Coronary artery (tissue), 2 donors: ENCODE results near the gene LYPLA2.
A peak's percentile ranks its signal among the peaks of the same experiment; 100 is the strongest.

Experiments
- DNase-seq: peaks from one replicate; pipeline ENCODE4 v3.0.0-alpha.2; 2017; ENCODE audit warnings: low spot score
- H3K27ac ChIP-seq, 2 donors: fragments of 200-600 bp; sonication (generic); one replicate each; pipeline ENCODE4 v1.5.1; 2016 to 2019
- H3K4me3 ChIP-seq: fragments of 200-600 bp; sonication (generic); 2 replicates; pipeline ENCODE4 v1.5.1; 2016; ENCODE audit warnings: mild to moderate bottlenecking, moderate library complexity
- TF ChIP-seq, protein P1 (sequence below): fragments of 200-600 bp; sonication (generic); IDR thresholded peaks from one replicate; pipeline ENCODE4 v1.5.1; 2019; ENCODE audit warnings: antibody characterized with exemption

Gene LYPLA2

DNA sequence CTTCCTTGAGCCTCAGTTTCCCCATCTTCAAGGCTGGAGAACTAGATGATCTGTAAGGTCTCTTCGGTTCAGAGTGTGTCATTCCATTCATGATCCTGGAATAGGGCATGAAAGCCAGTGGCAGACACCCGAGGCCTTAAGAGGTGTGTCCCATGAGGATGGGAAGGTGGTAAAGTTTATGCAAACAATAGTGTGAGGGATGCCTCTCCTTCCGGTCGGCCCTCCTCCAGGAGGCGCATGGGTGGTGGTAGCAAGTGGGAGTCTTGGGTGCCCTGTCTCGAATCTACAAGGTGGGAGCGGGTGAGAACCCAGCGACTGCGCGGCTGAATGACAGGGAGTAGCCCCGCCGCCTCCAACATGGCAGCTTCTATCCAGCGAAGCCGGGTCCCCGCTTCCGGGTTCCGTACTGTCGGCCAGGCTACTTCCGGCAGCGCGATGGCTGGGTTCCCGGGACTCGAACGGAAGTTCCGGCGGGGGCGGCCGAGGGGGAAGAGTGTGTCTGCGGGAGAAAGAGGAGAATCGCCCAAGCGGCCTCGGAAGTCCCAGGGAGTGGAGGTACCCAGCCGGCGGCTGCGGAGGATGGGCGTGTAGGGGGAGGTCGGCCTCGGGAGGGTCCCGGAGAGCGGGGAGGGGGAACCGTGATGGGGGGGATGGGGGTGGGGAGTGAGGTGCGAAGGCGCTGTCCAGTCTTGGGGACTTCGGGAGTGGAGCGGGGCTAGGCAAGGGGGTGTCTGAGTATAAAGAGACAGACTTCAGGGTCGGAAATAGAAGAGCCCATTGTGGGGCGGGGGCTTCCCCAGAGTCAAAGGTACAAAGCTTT, at the start of gene LYPLA2:
TSS of gene LYPLA2 (plus strand) at position 450 of the 820 bp plus-strand sequence. CDS start 1,538 bp downstream, outside the sequence.
- Histone ChIP-seq H3K27ac (peak within 1 kb of the TSS; percentile 29 to 84), H3K4me3 (peak within 1 kb of the TSS; percentile 88)
- DNase-seq = peak; percentile 94
- TF ChIP-seq, protein P1, sequence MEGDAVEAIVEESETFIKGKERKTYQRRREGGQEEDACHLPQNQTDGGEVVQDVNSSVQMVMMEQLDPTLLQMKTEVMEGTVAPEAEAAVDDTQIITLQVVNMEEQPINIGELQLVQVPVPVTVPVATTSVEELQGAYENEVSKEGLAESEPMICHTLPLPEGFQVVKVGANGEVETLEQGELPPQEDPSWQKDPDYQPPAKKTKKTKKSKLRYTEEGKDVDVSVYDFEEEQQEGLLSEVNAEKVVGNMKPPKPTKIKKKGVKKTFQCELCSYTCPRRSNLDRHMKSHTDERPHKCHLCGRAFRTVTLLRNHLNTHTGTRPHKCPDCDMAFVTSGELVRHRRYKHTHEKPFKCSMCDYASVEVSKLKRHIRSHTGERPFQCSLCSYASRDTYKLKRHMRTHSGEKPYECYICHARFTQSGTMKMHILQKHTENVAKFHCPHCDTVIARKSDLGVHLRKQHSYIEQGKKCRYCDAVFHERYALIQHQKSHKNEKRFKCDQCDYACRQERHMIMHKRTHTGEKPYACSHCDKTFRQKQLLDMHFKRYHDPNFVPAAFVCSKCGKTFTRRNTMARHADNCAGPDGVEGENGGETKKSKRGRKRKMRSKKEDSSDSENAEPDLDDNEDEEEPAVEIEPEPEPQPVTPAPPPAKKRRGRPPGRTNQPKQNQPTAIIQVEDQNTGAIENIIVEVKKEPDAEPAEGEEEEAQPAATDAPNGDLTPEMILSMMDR = no peak

DNA sequence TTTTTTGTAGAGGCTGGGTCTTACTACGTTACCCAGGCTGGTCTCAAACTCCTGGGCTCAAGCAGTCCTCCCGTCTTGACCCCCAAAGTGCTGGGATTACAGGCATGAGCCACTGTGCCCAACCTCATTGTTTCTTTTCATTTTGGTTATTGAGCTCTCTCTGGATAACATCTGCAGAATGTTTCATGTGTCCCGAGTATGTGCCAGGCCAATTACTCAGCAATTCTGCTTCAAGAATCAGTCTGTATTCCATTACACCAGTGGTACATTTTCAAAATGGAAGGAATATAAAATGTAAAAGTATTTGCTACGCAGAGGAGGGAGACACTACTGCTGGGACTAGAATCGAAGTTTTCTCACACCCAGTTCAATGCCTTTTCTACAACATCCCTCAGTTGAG, 49.3 kb upstream of the LYPLA2 start:
- TF ChIP-seq, protein P1 = no peak
- H3K4me3 ChIP-seq = no peak overlapping the region
- no peak overlapping the region for H3K27ac ChIP-seq
- DNase-seq = no peak

DNA sequence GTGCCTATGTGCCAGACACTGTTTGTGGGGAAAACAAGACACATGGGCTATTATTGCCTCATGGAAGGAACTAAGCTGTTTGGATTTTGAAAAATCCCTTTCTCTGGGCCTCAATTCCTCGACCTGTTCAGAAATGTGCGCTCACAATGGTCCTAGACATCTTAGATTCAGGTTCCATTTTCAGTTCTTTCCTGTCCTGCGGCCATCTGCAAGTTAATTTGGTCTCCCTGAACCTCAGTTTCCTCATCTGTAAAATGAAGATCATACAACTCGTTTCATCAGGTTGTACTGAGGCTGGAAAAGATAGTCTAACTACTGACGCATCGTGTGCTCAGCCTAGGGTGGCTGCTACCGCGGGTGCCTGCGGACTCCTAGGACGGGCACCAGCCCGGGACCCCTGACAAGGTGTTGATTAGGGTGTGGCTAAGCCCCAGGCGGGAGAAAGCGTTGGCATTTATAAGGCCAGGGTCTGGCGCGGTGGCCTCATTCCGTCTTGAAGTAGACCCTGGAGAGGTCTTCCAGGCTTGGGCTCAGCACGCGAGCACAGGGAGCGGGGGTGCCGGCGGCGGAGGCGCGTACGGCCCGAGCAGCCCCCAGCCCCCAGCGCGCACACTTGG, 48.2 kb upstream of the LYPLA2 start:
- no peak for DNase-seq
- peak overlapping the region; percentile 90 for H3K4me3 ChIP-seq
- TF ChIP-seq, protein P1 = no peak
- peak overlapping the region; percentile 85 to 92 for H3K27ac ChIP-seq

DNA sequence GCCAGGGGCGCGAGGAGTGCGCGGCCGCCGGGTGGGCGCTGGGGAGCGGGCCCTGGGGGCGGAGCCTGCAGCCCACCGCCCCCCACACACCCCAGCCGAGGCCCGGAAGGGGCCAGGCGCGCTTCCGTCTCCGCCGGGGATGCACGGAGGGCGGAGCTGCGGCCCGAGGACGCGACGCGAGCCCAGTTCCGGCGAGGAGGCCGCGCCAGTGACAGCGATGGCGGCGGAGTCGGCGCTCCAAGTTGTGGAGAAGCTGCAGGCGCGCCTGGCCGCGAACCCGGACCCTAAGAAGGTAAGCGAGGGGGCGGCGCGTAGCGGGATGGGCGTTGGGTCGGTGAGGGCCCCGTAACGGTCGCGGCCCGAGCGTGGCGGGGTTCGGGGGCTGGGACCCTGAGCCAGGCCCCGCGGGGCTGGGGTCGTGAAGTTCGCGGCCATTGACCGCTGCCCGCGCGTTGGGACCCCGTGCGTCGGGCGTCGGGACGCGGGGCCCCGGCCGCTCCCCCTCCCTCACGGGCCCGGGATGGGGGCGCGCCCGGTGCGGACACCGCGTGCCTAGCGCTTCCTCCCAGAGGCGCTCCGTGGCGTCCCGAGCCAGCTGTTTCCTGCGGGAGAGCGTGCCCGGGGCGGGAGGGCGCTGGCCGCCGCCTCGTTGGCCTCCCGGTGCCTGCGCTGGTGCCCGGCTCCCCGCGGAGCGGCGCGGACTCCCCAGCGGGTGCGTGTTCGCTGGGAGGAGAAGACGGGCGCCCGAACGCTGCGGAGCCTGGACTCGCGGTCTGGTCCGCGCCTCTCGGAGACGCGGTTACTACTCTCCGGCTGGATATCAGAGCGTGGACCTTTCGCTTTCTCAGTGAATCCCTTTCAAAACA, 47.4 kb upstream of the LYPLA2 start, which contains the start of gene ELOA:
TSS of gene ELOA (plus strand) at position 185 of the 866 bp plus-strand sequence. CDS start at position 218, 33 bp downstream.
- TF ChIP-seq, protein P1 = no peak
- Histone ChIP-seq H3K27ac (peak within 1 kb of the TSS; percentile 85 to 92), H3K4me3 (peak within 1 kb of the TSS; percentile 90)
- peak; percentile 76 for DNase-seq

DNA sequence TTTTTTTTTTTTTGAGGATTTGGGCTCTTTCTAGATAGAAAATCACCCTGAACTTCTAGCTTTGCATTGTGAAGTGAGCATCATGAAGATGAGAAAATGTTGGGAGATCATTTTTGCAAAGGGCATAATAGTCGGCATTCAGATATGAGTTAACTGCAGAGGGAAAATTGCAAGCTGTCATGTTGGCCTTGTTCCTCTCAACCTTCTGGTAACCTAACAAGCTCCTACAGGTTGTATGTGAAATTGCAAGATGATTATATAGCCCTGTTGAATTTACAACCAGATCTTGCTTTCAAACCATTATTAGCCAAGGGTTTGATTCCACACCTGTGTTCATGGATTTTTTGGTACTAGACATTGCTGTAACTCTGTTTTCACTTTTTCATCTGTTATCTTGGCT, 45.4 kb upstream of the LYPLA2 start:
- Histone ChIP-seq H3K4me3 (no peak overlapping the region), H3K27ac (no peak overlapping the region)
- no peak for DNase-seq
- TF ChIP-seq, protein P1 = no peak

DNA sequence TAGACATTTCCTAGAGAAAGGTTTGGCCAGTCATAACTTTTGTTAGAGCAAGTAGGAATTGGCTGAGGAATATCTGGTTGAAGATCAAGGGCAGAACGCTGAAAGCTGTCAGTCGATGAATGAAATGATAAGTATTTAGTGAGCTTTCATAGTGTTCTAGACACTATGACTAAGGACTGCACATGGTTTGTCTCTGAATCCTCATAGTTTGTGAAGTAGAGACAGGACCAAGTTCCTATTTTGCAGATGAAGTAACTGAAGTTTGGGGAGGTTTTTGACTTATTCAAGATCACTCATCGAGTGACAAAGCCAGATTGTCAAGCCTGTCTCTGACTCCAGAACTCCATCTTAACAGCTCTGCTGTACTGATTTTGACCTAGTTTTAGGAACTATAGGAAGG, 42.9 kb upstream of the LYPLA2 start:
- DNase-seq = no peak
- TF ChIP-seq, protein P1 = no peak
- Histone ChIP-seq H3K4me3 (no peak overlapping the region), H3K27ac (no peak overlapping the region)
